ENCODE measurements around the gene COASY.
"Not testable (repeated sequence)": the region's sequence is repeated elsewhere in the genome, so short reads cannot be mapped to it uniquely, and the experiment has no call there.

Gene COASY

DNA sequence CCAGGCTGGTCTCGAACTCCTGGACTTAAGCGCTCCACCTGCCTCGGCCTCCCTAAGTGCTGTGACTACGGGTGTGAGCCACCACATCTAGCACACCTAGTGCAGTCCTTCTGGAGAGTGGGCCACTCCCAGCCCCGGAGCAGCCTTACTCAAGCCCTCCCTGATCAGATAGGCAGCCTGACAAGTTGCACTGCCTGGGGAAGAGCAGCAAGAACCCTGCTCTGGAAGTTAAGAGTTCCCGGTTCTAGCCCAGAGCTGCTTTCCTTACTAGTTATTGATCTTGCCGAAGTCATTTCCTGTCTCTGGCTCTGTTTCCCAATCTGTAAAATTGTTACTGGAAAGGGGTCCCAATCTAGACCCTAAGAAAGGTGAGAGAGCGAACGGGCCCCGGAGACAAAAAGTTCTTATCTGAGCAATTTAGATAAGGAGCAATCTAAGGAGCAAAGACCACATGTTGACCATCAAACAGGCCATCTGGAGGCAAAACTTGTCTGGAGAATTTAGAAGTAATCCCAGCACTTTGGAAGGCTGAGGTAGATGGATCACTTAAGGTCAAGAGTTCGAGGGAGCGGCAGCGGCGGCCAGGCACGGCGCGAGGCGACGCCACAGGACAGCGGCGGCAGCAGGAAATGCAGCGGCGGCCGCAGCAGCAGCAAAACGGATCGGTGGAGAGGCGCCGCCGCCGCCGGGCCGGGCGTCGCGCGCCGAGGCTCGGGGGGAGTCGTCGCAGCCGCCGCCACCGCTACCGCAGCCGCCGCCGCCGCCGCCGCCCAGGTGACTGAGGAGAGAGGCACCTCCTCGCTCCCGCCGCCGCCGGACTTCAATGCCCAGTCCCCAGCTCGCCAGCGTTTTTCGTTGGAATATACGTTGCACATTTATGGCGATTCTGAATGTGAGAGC, 30.2 kb upstream of the COASY start:
- no peak for DNase-seq

- DNase-seq = no peak
These were observed 26.5 kb upstream of the COASY start for GRCh38 chr17:42535155-42536047.

DNA sequence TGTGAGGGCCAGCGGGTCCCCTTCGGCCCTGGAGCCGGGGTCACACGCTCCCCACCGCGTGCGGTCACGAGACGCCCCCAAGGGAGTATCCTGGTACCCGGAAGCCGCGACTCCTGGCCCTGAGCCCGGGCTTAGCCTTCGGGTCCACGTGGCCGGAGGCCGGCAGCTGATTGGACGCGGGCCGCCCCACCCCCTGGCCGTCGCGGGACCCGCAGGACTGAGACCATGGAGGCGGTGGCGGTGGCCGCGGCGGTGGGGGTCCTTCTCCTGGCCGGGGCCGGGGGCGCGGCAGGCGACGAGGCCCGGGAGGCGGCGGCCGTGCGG, 25.9 kb upstream of the COASY start, which contains the start of gene NAGLU:
TSS of gene NAGLU (plus strand) at position 194 of the 324 bp plus-strand sequence. CDS start at position 226, 32 bp downstream.
- DNase-seq = peak; percentile 89 to 95

- peak in 1 of 2 experiments; percentile 71 for DNase-seq
These were observed 25.4 kb upstream of the COASY start for GRCh38 chr17:42536372-42537155.

DNA sequence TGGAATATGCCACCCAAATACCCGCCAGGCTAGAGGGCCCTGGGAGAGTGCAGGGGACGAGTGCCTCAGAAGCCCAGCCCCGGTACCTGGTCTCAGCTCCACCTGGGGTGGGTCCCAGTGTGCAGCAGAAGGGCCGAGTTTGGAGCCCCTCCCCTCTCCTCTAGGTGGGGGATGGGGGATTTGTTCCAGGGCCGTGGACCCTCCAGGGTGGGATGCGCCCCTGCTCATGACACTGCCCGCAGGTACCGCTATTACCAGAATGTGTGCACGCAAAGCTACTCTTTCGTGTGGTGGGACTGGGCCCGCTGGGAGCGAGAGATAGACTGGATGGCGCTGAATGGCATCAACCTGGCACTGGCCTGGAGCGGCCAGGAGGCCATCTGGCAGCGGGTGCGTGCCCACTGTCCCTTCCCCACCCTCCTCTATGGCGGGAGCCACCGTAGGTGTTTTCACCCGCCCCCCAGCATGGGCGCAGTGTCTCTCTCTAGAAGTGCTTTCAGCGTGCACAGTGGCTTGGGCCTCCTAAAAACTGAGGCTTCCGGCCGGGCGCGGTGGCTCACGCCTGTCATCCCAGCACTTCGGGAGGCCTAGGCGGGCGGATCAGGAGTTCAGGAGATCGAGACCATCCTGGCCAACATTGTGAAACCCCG, 24.7 kb upstream of the COASY start:
- no peak for DNase-seq

DNA sequence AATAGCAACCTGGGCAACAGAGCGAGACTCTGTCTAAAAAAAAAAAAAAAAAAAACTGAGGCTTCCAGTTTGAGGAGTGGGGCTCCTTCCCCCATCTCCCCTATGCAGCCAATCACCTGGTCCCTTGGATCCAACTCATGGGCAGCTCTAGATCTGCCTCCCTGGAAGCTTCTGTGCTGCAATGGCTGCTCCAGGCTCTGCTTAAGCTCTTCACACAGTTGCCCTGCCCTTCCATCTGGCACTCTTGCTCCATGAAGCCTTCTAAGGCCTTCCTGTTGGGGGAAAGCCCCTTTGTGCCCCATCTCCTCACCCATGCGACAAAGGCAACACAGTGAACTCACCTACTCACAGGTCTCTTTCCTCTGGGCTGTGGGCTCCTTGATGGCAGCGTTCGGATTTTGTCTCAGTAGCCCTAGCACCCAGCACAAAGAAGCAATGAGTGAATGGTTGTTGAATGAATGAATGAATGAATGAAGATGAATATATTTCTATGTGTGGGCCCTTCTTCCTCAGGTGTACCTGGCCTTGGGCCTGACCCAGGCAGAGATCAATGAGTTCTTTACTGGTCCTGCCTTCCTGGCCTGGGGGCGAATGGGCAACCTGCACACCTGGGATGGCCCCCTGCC, 24.0 kb upstream of the COASY start:
- no peak for DNase-seq

DNA sequence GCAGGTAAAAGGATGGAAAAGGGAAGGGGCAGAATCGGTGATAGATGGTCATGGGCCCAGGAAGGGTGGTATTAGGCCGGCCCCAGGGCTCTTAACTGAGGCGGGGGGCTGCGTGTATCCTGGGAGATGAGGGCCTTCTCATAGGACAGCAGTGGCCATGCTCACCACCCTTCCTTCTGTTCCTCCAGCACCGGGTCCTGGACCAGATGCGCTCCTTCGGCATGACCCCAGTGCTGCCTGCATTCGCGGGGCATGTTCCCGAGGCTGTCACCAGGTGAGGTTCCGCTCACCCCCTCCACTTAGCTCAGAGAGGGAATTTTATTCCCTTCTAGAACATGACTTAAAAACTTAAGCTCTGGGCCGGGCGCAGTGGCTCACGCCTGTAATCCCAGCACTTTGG, 23.5 kb upstream of the COASY start:
- no peak for DNase-seq

- DNase-seq = not testable (repeated sequence)
These were observed 21.4 kb upstream of the COASY start for GRCh38 chr17:42540558-42540957.

GRCh38 chr17:42541041-42541833, 20.7 kb upstream of the COASY start:
- DNase-seq = no peak

DNA sequence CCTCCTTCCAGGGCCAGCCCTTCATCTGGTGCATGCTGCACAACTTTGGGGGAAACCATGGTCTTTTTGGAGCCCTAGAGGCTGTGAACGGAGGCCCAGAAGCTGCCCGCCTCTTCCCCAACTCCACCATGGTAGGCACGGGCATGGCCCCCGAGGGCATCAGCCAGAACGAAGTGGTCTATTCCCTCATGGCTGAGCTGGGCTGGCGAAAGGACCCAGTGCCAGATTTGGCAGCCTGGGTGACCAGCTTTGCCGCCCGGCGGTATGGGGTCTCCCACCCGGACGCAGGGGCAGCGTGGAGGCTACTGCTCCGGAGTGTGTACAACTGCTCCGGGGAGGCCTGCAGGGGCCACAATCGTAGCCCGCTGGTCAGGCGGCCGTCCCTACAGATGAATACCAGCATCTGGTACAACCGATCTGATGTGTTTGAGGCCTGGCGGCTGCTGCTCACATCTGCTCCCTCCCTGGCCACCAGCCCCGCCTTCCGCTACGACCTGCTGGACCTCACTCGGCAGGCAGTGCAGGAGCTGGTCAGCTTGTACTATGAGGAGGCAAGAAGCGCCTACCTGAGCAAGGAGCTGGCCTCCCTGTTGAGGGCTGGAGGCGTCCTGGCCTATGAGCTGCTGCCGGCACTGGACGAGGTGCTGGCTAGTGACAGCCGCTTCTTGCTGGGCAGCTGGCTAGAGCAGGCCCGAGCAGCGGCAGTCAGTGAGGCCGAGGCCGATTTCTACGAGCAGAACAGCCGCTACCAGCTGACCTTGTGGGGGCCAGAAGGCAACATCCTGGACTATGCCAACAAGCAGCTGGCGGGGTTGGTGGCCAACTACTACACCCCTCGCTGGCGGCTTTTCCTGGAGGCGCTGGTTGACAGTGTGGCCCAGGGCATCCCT, 18.5 kb upstream of the COASY start:
- no peak for DNase-seq

DNA sequence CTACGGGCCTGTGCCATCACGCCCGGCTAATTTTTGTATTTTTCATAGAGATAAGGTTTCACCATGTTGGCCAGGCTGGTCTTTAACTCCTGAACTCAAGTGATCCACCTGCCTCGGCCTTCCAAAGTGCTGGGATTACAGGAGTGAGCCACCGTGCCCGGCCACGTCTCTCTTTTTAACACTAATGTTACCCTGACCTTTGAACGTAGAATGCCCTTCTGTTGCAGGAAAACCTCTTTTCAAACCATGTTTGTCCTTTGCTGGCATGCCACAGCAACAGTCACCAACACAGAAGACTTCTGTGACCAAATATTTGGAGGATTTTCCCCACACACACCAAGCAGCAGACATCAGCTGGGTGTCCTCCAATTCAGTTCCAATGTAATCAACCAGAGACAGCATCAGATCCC, 17.1 kb upstream of the COASY start:
- no peak for DNase-seq

DNA sequence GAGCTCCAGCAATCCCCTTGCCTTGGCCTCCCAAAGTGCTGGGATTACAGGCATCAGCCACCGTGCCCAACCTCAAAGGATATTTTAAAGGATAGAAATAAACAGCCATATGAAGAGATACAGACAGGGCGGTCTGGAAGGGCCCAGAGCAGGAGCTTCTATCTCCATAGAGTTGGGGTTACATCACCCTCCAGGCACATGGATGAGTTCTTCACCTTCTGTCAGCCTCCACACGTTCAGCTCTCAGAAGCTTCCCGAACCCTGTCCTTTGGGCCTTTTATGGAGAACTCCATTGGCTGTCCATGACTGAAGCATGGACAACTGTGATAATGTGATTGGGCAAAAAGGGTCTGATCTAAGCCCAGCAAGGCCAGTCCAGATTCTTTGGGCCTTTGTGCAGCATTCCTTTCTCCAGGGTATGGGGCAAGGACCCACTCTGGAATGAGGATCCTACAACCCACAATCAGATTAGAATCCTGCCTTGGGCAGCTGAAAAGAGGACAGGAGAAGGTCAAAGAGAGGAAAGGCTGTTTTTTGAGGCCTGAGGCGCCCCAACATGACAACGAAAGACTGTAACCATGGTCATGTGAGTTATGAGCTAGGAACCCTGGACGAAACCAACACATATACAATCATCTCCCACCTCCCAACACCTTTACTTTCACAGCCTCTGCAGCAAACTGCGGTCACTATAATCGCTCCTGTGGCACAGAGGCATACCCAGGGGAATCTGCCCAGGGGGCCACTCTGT, 16.0 kb upstream of the COASY start:
- not testable (repeated sequence) for DNase-seq

DNA sequence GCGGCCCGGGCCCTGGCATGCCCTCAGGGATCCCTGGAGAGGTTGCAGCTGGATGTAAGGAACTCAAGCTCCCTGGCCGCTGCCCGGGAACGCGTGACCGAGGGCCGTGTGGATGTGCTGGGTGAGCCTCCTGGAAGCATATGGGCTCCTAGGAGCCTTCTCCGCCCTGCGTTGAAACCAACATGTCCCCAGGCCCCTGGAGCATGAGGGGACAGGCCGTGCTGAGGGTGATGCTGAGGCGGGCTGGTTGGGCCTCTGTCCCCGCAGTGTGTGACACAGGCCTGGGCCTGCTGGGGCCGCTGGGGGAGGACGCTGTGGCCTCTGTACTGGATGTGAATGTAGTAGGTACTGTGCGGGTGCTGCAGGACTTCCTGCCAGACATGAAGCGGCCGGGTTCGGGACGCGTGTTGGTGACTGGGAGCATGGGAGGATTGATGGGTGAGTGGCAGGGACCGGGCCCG, 14.9 kb upstream of the COASY start:
- DNase-seq = no peak

DNA sequence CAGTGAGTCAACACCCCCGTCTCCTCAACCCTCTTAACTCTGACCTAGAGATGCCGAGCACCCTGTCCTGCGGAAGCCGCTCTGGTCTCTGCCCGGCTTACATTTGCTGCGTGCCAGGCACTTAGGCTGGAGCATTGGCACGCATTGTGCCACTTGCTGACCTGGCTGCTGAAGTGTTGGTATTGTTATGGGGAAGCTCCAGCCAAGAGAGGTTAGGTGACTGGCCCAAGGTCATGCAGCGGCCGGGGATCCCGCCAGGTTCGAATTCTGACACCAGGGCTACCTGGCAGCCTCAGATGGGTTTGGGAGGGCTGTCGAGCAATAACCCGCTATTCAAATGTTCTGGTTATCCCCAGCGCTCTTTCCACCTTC, 14.3 kb upstream of the COASY start:
- no peak for DNase-seq

DNA sequence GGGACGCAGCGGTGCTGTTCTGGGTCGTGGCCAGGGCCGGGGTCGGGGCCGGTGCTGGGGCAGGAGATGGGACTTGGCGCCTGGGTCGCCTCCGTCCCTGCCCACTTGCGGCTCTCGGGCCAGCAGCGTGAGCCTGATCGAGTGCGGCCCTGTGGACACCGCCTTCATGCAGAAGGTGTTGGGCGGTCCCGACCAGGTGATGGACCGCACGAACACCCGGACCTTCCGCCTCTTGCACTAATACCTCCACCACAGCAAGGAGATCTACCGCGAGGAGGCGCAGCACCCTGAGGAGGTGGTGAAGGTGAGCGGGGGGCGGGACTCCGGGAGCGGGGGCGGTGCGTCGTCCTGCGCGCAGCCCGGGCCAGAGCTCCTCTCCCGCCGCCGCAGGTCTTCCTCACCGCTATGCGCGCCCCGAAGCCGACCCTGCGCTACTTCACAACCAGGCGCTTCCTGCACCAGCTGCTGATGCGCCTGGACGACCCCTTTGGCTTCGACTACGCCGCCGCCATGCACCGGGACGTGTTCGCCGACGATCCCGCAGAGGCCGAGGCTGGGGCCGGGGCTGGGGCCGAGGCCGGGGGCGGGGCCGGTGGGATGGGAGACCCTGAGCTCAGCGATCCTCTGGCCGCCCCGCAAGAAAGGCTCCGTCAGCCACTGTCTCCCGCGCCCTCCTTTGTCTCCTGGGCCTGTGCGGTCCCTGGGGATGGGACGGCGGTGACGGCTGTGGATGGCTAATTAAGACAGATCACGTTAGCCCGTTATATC, 13.7 kb upstream of the COASY start:
- no peak for DNase-seq

GRCh38 chr17:42548993-42549755, 12.8 kb upstream of the COASY start:
- DNase-seq = no peak

DNA sequence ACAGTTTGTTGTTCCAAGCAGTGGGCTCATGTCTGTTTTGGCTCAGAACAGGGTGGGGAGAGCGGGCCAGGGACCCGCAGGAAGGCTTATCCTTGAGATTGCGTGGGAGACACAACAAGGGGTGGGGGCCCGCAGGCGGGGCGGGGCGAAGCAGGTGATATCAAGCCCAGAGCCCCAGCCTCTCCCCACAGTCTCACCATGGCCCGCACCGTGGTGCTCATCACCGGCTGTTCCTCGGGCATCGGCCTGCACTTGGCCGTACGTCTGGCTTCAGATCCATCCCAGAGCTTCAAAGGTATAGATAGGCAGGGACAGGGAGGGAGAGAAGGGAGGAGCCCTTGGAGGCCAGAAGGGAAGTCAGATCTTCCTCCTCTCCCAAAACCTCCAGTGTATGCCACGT, 9.2 kb upstream of the COASY start, which contains the start of gene HSD17B1:
TSS of gene HSD17B1 (plus strand) at position 188 of the 400 bp plus-strand sequence. CDS start at position 199, 11 bp downstream.
- not testable (repeated sequence) for DNase-seq

All from NCI-H446 (cell line).